Stimulated activated CD4-positive, alpha-beta T cell treated with anti-CD3 and anti-CD28 coated beads, Interleukin-12 subunit alpha, Interleukin-12 subunit beta, amount 100 ng/mL, for 4 hours (primary cell): ENCODE measurements around the gene CALCOCO2.
"Not testable (repeated sequence)": the region's sequence is repeated elsewhere in the genome, so short reads cannot be mapped to it uniquely, and the experiment has no call there.

Source experiments
- DNase-seq: peaks from one replicate; pipeline ENCODE4 v3.0.0-alpha.2; 2020

CALCOCO2 gene

GRCh38 chr17:48825446-48826381 lies 5.1 kb upstream of the CALCOCO2 start:
- no peak for DNase-seq

- no peak for DNase-seq
Observed at GRCh38 chr17:48831549-48831883, 681 bp downstream of the CALCOCO2 start.

- DNase-seq: no peak
Observed at GRCh38 chr17:48834973-48835372, 4.1 kb downstream of the CALCOCO2 start.

GRCh38 chr17:48835971-48836370 lies 5.1 kb downstream of the CALCOCO2 start:
- DNase-seq: no peak

GRCh38 chr17:48837458-48837857 lies 6.6 kb downstream of the CALCOCO2 start:
- not testable (repeated sequence) for DNase-seq

- no peak for DNase-seq
Observed at GRCh38 chr17:48840441-48840840, 9.6 kb downstream of the CALCOCO2 start.

- DNase-seq: no peak
Observed at GRCh38 chr17:48841395-48841831, 10.6 kb downstream of the CALCOCO2 start.

GRCh38 chr17:48842746-48843145 lies 11.9 kb downstream of the CALCOCO2 start:
- no peak for DNase-seq

- DNase-seq: no peak
Observed at GRCh38 chr17:48843187-48843900, 12.5 kb downstream of the CALCOCO2 start.

GRCh38 chr17:48850792-48851323 lies 20.0 kb downstream of the CALCOCO2 start:
- no peak for DNase-seq

- DNase-seq: no peak
Observed at GRCh38 chr17:48854774-48855476, 24.1 kb downstream of the CALCOCO2 start.

- DNase-seq: no peak
Observed at GRCh38 chr17:48856122-48856821, 25.4 kb downstream of the CALCOCO2 start.

GRCh38 chr17:48860034-48860433 lies 29.2 kb downstream of the CALCOCO2 start:
- DNase-seq: no peak

GRCh38 chr17:48860456-48860855 lies 29.6 kb downstream of the CALCOCO2 start:
- no peak for DNase-seq

- DNase-seq: no peak
Observed at GRCh38 chr17:48868916-48869500, 38.2 kb downstream of the CALCOCO2 start.

- no peak for DNase-seq
Observed at GRCh38 chr17:48869821-48870318, 39.0 kb downstream of the CALCOCO2 start.

- DNase-seq: no peak
Observed at GRCh38 chr17:48871035-48871550, 40.3 kb downstream of the CALCOCO2 start.

GRCh38 chr17:48871551-48872351 lies 40.9 kb downstream of the CALCOCO2 start:
- no peak for DNase-seq

- not testable (repeated sequence) for DNase-seq
Observed at GRCh38 chr17:48872409-48872808, 41.6 kb downstream of the CALCOCO2 start.

- no peak for DNase-seq
Observed at GRCh38 chr17:48873209-48873608, 42.4 kb downstream of the CALCOCO2 start.
